Gastroesophageal sphincter (tissue), 4 donors: ENCODE results near the gene PODN. TPM values are rescaled to one million over a fixed set of nuclear protein-coding genes. Genes with fewer than 3 reads are reported as not detected.

ENCODE experiments used
- ATAC-seq: fragments of 150-250 bp; one replicate; pipeline ENCODE4 v1.9.1; 2016; ENCODE audit warnings: mild to moderate bottlenecking, moderate library complexity
- H3K27ac ChIP-seq, 4 donors: fragments of 200-600 bp; sonication (generic) in 3 of 4; 1 replicate in 3 of 4; 2 replicates in 1 of 4; pipeline ENCODE4 v1.5.1; 2016 to 2019
- H3K27me3 ChIP-seq: fragments of 200-600 bp; sonication (generic); one replicate; pipeline ENCODE4 v1.5.1; 2019
- H3K36me3 ChIP-seq, 2 donors: fragments of 200-600 bp; sonication (generic); one replicate each; pipeline ENCODE4 v1.5.1; 2019; ENCODE audit warnings: control low read depth in 1 of 2
- H3K4me1 ChIP-seq, 3 donors: fragments of 200-600 bp; sonication (generic); 1 replicate in 2 of 3; 2 replicates in 1 of 3; pipeline ENCODE4 v1.5.1; 2016 to 2019; ENCODE audit warnings: control low read depth in 2 of 3
- H3K4me3 ChIP-seq, 2 donors: fragments of 200-600 bp; sonication (generic); one replicate each; pipeline ENCODE4 v1.5.1; 2019; ENCODE audit warnings: mild to moderate bottlenecking in 1 of 2, moderate library complexity in 1 of 2
- H3K9me3 ChIP-seq, 3 donors: fragments of 200-600 bp; sonication (generic); one replicate each; pipeline ENCODE4 v1.5.1; 2017 to 2019; ENCODE audit warnings: control low read depth in 2 of 3
- EP300 ChIP-seq: sonication (generic); formaldehyde crosslinking; IDR thresholded peaks from one replicate; pipeline ENCODE4 v1.6.1; 2017; ENCODE audit warnings: antibody characterized with exemption, mild to moderate bottlenecking
- POLR2A ChIP-seq, 2 donors: fragments of 450-650 bp; IDR thresholded peaks; one replicate each; pipeline ENCODE4 v1.6.1; 2017; ENCODE audit warnings: antibody characterized with exemption in 2 of 2, mild to moderate bottlenecking in 2 of 2, moderate library complexity in 1 of 2
- POLR2AphosphoS5 ChIP-seq: sonication (generic); formaldehyde crosslinking; IDR thresholded peaks from one replicate; pipeline ENCODE4 v1.6.1; 2017; ENCODE audit warnings: antibody characterized with exemption
- WGBS, 2 donors: methylation state at CpG; one replicate each; pipeline ENCODE4 v1.1.5; 2018; ENCODE audit warnings: low coverage in 1 of 2; 5-methylcytosine and 5-hydroxymethylcytosine counted together
- total RNA-seq, 4 donors: library from RNA; depleted of rRNA; stranded (reverse); fragments of >200 nt; gene quantifications; one replicate each; pipeline ENCODE4 v1.1.0, GENCODE V29; 2016
- TF ChIP-seq, protein P1 (sequence below), 4 experiments: fragments of 200-600 bp in 2 of 4; fragments of 450-650 bp in 2 of 4; sonication (generic) in 1 of 4; IDR thresholded peaks; one replicate each; pipeline ENCODE4 v1.5.1; 2017 to 2019; ENCODE audit warnings: antibody characterized with exemption in 4 of 4, mild to moderate bottlenecking in 2 of 4, moderate library complexity in 2 of 4

Gene PODN
- total RNA-seq, 4 donors from 2014 or later = 60.4 to 170 (median 125) TPM

DNA sequence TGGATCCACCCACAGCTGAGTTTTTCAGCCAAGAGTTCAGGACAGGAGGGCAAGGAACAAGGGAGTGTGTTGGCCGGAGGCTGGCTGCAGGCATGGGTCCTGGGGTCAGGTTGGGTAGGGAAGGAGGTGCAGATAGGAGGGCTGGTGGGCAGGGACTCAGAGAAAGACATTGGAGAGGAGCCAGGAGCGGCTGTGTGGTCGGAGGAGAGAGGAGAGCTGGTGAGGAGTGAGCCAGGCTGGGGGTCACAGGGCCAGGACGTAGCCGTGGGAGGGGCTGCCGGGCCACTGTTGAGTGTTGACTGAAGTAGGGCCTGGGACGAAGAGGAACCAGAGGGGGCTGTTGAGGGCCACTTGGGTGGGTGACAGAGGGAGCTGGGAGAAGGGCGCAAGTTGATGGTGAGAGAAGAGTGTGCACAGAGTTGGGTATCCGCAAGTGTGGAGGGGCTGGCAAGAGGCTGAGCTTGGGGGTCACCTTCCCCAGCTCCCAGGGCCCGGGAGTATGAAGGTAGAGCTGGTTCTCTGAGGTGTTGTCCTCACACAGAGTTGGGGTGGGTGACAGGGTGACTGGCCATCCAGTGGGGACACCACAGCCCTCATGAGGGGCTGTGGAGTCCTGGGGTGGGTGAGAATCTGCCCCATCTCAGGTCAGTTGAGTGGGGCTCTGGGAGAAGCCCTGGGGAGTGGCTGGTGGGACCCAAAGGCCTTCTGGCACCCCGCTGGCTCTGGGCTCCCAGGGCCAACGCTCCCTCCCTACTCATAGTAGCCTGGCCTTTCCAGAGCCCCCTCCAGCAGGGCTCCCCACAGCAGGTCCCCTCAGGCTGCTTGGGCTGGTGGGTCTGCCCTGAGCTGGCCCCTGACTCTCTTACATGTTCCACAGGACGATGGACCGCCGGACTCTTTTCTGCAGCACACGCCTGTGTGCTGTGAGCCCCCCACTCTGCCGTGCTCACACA lies 21.9 kb downstream of the PODN start:
- no peak for ATAC-seq
- 68 to 83% methylated on average over 8 to 14 of the region's 17 CpGs for WGBS, 2 donors
- TF ChIP-seq POLR2AphosphoS5 (no peak), POLR2A (IDR thresholded peaks at IDR 0.05) (no peak), EP300 (no peak)
- TF ChIP-seq, protein P1, sequence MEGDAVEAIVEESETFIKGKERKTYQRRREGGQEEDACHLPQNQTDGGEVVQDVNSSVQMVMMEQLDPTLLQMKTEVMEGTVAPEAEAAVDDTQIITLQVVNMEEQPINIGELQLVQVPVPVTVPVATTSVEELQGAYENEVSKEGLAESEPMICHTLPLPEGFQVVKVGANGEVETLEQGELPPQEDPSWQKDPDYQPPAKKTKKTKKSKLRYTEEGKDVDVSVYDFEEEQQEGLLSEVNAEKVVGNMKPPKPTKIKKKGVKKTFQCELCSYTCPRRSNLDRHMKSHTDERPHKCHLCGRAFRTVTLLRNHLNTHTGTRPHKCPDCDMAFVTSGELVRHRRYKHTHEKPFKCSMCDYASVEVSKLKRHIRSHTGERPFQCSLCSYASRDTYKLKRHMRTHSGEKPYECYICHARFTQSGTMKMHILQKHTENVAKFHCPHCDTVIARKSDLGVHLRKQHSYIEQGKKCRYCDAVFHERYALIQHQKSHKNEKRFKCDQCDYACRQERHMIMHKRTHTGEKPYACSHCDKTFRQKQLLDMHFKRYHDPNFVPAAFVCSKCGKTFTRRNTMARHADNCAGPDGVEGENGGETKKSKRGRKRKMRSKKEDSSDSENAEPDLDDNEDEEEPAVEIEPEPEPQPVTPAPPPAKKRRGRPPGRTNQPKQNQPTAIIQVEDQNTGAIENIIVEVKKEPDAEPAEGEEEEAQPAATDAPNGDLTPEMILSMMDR (IDR thresholded peaks at IDR 0.05) = no peak
- Histone ChIP-seq H3K27ac (peak overlapping the region in 2 of 4 donors; percentile 2 to 32), H3K4me1 (peaks cover 0 to 21% (median 3%) of the 10 kb centered on the region in 3 donors), H3K4me3 (no peak overlapping the region), H3K36me3 (peaks cover 0 to 36% of the 10 kb centered on the region in 2 donors), H3K27me3 (no peaks in the 10 kb centered on the region), H3K9me3 (no peaks in the 10 kb centered on the region)

DNA sequence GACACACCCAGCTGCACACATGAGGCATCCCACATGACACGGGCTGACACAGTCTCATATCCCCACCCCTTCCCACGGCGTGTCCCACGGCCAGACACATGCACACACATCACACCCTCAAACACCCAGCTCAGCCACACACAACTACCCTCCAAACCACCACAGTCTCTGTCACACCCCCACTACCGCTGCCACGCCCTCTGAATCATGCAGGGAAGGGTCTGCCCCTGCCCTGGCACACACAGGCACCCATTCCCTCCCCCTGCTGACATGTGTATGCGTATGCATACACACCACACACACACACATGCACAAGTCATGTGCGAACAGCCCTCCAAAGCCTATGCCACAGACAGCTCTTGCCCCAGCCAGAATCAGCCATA lies 22.6 kb downstream of the PODN start:
- Histone ChIP-seq H3K9me3 (no peaks in the 10 kb centered on the region), H3K4me3 (no peak overlapping the region), H3K27ac (no peak overlapping the region), H3K27me3 (no peaks in the 10 kb centered on the region), H3K36me3 (peaks cover 0 to 34% of the 10 kb centered on the region in 2 donors), H3K4me1 (peaks cover 0 to 23% (median 3%) of the 10 kb centered on the region in 3 donors)
- ATAC-seq = no peak
- 61 to 86% methylated on average over 4 to 8 of the region's 8 CpGs for WGBS, 2 donors
- no peak for TF ChIP-seq EP300
- no peak for TF ChIP-seq POLR2A (IDR thresholded peaks at IDR 0.05)
- no peak for TF ChIP-seq POLR2AphosphoS5
- TF ChIP-seq, protein P1 (IDR thresholded peaks at IDR 0.05) = no peak

DNA sequence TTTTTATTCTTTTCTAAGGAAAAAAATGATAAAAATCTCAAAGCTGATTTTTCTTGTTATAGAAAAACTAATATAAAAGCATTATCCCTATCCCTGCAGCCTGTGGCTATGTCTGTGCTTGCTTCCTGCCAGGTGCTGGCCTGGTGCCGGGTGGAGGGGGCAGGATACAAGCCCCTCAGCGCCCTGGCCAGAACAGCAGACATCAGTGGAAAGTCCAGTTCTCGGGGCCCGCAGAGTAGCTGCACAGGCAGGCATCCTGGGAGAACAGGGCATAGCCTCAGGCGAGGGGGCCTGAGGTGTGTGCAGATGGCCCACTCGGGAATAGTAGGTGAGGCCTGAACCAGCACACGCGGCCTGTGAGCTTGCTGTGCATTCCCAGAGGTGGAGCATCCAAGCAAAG lies 23.4 kb downstream of the PODN start:
- Histone ChIP-seq H3K36me3 (peaks cover 0 to 34% of the 10 kb centered on the region in 2 donors), H3K27ac (no peak overlapping the region), H3K4me3 (no peak overlapping the region), H3K4me1 (peaks cover 0 to 30% (median 3%) of the 10 kb centered on the region in 3 donors), H3K27me3 (no peaks in the 10 kb centered on the region), H3K9me3 (no peaks in the 10 kb centered on the region)
- no peak for TF ChIP-seq EP300
- no peak for TF ChIP-seq POLR2A (IDR thresholded peaks at IDR 0.05)
- TF ChIP-seq, protein P1 (IDR thresholded peaks at IDR 0.05) = no peak
- TF ChIP-seq POLR2AphosphoS5 = no peak
- no peak for ATAC-seq
- WGBS, 2 donors = 68% methylated on average over 4 of the region's 8 CpGs; no CpG with 5 or more reads in 1 of the 2 donors

DNA sequence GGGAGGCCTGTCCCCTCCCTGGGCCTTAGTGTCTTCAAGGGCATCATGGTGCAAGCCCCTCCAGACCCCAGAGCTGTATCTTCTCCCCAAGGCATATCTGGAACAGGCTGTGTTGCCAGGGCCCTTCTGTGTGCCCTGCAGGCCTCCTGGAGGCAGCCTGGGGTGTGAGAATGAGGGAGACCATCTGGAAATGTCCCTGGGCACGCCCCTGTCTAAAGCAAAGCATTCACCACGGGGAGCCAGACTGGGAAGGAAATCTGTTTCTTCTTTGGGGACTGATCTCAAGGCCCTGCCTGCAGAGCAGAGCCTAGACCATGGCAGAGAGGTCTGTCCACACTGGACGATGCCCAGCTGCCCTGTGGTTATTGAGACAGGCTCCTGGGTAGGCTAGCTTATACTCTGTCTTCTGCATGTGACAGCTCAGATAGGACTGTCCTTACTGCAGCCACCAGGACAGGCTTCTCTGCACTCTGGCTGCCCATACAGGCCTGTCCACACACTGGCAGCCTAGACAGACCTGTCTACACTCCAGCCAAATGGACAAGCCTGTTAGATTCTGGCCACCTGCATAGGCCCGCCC lies 24.6 kb downstream of the PODN start:
- peak overlapping the region in 2 of 4 donors; percentile 12 to 19 for H3K27ac ChIP-seq
- ATAC-seq = no peak
- no peaks in the 10 kb centered on the region for H3K27me3 ChIP-seq
- WGBS, 2 donors = 83 to 100% methylated on average over 1 of the region's 4 CpGs
- peaks cover 0 to 23% of the 10 kb centered on the region in 2 donors for H3K36me3 ChIP-seq
- peaks cover 0 to 41% (median 3%) of the 10 kb centered on the region in 3 donors for H3K4me1 ChIP-seq
- TF ChIP-seq, protein P1 (IDR thresholded peaks at IDR 0.05) = no peak
- TF ChIP-seq EP300 = no peak
- TF ChIP-seq POLR2A (IDR thresholded peaks at IDR 0.05) = no peak
- no peak for TF ChIP-seq POLR2AphosphoS5
- H3K9me3 ChIP-seq = no peaks in the 10 kb centered on the region
- H3K4me3 ChIP-seq = no peak overlapping the region
